Renal pelvis (tissue), 4 donors: Measurements from ENCODE around the gene HUS1. TPM values are rescaled to one million over a fixed set of nuclear protein-coding genes. Genes with fewer than 3 reads are reported as not detected.
"Not testable (repeated sequence)": the region's sequence is repeated elsewhere in the genome, so short reads cannot be mapped to it uniquely, and the experiment has no call there.

Source experiments
- DNase-seq: peaks from one replicate; pipeline ENCODE4 v3.0.0-alpha.2; 2013
- polyA plus RNA-seq, 3 donors: library from polyadenylated mRNA; unstranded; fragments of 120-200 nt; gene quantifications; one replicate each; pipeline ENCODE4 v1.2.1, GENCODE V29; 2013; ENCODE audit not compliant: insufficient read length in 3 of 3

HUS1 gene
- polyA plus RNA-seq, 3 donors, result 16.3 to 27.9 (median 23.6) TPM

DNA sequence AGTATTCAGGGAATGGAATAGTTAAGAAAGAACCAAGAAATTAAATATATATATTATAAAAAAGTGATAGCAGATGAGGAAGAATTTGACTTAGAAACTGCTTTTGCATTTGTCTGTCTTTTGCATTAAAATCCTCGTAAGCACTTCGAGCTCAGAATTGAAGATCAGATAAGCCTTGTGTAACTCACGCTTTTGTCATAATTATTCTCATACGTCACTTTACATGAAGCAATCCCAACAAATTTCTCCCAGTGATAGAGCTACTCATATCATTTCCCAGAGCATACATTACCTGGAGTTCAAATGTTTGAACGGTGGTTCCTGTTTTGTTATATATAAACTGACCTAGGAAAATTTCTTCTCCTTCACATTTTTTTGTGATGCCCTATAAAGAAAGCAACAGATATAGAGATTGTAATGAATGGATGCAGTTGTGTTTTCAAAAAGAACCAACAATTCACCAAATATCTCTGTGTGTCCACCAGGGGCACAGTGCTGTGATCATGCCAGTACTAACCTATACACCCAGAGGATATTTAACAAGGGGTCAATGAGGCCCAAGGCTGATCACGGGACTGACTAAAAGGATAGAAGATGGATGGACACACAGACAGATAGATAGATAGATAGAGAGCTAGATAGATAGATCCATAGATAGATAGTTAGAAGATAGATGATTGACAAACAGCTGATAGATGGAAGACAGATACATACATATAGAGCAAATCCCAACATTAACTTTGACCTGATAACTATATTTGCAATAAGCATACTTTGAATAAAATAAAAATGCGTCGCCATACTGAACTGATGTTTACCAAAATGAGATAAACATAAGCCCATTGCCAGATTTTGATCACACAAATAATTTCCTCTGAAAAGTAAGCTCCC, 9.3 kb upstream of the HUS1 start:
- DNase-seq, result no peak

DNA sequence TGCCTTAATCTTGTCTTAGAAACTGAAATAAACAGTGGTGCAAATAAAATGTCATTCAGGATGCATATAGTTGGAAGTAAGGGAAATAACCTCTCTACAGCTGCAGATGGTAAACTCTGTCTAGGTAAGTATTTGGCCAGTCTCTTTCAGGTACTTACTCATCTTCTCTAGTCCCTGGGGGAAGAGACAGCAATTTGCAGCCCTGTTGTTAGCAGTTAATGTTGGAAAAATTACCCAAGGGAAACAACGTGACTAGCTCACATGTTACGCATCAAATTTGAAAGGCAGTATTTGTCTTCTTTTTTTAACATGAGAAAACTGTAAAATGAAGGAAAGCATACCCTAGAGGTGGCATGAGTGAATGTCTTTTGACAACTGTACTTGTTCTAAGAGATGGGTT, 3.2 kb upstream of the HUS1 start:
- DNase-seq, result no peak

DNA sequence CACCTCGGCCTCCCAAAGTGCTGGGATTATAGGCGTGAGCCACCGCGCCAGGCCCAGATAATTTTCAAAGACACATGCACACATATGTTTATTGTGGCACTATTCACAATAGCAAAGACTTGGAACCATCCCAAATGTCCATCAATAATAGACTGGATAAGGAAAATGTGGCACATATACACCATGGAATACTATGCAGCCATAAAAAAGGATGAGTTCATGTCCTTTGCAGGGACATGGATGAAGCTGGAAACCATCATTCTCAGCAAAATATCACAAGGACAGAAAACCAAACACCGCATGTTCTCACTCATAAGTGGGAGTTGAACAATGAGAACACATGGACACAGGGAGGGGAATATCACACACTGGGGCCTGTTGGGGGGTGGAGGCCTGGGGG, 1.2 kb upstream of the HUS1 start:
- not testable (repeated sequence) for DNase-seq

DNA sequence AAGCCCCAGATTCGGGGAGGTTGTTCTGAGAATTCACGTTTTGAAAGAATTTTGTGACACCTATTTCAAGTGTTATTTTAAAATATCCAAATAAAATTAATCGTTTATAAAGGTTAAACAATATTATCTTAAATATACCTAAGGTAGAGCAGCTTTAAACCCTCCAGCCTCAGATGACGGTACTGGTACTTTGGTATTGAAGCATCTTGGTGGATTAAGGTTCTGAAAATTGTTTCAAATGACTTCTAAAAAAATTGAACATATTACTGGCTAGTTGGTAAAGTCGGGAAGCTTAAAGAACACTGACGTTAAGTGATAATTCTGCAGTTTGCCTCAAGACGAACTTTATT, 392 bp upstream of the HUS1 start:
- DNase-seq, result no peak

DNA sequence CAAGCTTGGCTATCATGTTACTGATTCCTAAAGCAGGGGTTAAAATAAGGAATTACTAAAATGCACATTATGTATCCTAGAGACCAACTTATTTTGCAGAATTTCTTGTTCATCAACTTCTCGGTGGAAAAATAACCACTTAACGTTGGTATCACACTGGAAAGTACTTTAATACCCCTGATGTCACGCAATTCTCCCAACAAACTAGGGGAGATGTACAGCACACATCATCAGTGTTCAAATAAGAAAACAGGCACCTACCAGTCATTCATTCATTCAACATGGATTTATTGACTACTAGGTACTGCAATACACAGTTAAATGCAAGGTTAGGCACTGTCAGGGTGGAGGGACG, 648 bp downstream of the HUS1 start:
- DNase-seq, result no peak

DNA sequence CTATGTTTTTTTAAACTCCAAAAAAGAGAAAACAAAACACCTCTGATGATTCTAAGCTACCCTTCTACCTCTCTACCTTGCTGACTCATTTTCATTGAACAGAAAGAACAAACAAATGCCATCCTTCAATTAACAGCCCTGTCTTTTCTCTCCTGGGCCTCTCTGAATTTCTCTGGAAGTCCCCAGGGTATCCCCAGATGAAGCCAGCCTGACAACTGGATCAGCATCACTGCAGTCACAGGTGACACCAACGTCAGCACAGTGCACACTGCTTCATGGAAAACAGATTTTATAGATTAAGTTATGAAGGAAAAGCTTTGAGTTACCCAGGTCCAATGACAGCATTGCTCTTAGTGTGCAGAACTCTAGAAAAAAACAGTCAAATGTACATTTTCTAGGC, 5.7 kb downstream of the HUS1 start:
- DNase-seq, result no peak

DNA sequence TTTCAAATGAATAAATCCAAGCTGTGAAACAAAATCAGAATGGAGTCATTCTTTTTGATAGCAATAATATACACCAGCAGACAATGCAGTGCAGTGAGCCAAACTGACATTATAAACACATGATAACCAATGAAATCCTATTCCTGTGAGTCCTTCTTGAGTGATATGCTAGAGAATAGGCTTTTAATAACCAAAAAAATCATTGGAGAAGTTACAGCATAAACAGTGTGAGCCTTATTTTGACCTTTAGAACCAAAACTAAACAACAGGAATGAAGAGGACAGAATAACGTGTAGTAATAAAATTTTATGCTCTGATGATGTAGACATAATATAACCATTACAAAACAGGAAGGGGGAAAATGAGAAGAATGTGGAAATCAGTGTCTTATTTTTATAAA, 8.7 kb downstream of the HUS1 start:
- DNase-seq, result no peak

DNA sequence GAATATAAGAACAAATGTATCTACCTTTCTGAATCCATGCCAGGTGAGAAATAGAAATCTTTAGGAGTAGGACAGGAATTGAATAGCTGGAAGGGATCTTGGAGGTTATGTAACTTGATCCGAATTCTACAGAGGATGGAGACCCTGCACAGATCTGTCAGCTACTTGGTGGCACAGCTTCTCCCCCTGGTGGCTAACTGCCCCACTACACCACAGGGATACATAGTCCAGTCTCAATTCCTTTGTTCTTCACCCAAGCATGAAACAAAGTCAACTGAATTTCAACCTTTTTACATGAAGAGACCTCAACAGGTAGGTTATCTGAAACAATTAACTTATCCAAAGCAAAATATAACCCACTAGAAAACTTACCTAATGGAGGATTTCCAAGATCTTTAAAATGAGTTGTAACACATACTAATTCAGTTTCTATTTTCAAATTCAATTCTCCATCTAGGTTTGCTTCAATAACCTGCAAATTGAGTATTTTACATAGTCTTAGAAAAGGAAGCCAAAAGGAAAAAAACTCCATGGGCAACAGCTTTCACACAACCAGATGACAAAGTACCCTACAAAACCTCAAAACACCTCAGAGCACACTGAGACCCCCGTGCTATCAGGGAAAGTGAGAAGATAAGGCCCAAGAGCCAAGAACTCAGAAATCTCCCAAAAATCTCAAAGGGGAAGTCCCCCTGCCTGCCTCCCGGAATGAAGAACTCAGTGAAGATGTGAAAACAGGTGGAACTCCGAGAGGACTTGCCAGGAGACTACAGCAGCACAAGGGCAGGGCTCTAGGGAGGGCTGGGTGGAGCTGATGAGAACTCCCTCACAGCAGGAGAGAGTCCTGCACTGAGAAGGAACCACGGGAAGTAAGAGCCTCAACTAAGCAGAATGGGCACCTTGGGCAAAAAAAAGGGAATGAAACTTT, 10.3 kb downstream of the HUS1 start:
- DNase-seq, result peak; percentile 76

DNA sequence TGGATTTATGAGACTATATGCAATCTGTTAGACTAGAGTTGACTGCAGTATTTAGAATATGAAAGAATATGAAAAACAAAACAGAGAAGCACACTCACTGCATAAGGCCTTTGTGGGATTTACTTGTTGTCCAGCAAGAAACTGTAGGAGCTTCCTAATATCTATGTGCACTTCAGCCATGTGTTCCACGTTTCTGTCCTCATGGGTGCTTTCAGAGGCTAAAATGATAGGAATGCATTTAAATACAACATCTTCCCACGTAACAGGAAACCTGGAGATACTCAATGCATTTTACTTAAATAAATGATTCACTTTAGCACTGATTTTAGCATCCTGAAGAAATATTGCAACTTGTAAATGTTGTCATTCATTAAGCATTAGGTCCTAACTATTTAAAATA, 11.7 kb downstream of the HUS1 start:
- DNase-seq, result no peak

DNA sequence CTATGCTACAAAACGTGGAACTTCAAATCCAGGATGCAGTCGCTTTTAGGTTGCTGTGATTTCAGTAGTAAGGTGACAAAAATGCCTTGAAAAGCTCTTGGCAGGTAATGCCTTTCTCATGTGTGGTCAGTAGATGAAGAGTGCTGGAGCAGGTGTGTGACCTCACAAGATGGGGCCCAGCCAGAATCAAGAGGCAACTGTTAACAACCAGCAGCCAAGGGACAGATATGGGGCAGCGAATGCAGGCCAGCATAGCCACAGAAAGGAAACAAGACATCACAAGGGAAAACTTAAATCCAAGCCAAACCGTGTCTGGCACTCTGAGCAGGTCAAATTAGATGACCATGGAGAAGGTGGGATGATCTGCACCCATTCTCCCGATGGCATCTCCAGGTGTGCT, 12.3 kb downstream of the HUS1 start:
- no peak for DNase-seq

DNA sequence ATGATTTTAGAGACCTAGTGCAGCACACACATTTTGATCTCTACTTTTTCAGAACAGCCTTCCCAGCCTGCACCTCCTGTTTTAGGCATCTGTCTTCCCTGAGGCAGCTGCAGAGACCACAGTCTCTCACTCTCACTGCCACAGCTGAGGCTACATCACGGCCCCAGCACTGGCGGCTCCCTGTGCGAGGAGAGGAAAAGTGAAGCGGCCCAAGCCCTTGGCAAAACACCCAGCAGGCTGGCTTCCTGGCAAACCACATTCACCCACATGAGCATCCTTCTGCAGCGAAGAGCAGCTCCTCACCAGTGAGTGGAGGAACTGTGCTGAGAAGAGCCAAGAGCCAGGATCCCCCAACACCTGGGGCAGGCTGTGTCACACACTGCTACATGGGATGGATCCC, 14.0 kb downstream of the HUS1 start:
- DNase-seq, result no peak

DNA sequence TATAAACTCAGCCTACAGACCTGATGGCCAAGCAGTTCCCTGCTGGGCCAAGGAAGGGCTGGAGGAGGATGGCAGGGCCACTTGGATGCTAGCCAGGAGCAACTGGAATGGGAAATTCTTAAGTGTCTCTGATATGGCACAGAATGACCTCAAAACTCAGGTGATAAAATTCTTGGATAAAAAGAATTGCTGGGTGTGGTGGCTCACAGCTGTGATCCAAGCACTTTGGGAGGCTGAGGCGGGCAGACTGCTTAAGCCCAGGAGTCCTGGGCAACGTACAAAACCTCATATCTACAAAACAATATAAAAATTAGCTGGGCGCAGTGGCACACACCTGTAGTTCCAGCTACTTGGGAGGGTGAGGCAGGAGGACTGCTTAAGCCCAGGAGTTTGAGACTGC, 17.2 kb downstream of the HUS1 start:
- DNase-seq, result no peak

DNA sequence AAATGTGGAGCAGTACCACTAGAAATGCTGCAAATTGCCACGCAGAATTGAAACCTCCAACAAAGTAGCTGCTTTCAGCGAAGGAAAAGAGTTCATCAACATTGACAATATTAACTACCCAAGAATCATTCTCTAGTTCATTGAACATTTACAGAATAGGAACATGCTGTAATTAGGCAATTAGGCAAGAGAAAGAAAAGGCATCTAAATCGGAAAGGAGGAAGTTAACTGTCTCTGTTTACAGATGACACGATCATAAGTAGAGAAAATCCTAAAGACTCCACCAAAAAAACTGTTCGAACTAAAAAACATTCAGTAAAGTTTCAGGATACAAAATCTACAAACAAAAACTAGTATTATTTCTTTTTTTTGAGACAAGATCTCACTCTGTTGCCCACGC, 22.3 kb downstream of the HUS1 start:
- DNase-seq, result no peak

DNA sequence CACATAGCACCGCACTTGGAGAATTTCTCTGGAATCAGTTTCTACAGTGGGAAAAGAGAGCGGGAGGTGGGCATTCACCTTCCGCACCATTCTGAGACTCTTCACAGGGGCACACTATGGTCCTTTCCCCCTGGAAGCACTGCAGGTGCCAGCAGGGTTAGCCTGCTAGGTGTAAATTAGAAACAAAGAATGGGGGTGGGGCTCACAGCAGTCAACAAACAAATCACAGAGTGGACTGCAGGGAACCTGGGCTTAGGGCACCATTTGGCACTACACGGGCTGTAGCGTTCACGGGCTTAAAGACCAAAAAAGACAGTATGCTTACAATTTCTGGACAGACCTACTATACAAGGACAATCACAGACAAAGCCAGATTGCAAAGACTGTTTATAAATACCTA, 23.2 kb downstream of the HUS1 start:
- no peak for DNase-seq

DNA sequence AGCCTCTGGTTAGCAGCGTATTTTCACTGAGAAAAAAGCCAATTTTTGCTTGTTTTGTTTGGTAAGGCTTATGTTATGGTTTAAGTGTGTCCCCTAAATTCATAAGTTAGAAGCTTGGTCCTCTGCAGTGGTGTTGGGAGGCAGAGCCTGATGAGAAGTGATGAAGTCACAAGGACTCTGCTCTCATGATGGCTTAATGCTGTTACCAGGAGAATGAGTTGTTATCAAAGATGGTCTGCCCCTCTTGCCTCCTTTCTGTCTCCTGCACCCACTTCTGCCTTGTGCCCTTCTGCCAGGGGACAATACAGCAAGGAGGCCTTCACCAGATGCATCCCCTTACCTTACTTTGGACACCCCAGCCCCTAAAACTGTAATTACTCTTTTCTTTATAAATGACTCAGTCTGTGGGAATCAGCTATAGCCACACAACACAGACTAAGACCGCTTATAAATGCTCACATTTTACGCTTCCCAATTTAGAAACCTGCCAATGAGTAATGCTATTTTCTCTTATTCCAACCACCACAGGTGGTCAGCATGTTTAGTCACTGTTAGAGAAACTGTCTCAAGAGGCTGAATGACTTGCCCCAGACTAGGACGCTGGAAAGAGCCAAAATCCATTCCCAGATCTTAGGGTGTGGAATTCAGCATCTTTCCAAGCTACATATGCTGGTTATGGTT, 25.0 kb downstream of the HUS1 start:
- no peak for DNase-seq

DNA sequence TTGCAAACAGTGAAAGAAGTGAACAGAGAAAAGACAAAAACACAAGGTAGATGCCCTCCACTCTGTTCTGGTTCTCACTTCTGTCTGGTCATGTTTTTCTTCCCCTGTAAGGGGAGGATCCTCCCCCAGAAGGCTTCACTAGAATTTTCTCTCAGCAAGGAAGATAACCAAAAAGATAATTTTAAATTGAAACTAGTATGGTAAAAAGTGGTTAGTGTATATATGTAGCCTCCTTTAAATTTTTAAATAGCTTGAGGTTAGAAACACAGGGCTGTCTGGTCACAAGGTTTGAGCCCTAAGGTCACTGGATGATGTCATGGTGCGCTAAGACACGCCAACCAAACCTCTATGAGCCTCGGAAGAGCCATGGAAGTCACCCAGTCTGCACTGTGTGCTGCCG, 25.6 kb downstream of the HUS1 start:
- DNase-seq, result no peak

DNA sequence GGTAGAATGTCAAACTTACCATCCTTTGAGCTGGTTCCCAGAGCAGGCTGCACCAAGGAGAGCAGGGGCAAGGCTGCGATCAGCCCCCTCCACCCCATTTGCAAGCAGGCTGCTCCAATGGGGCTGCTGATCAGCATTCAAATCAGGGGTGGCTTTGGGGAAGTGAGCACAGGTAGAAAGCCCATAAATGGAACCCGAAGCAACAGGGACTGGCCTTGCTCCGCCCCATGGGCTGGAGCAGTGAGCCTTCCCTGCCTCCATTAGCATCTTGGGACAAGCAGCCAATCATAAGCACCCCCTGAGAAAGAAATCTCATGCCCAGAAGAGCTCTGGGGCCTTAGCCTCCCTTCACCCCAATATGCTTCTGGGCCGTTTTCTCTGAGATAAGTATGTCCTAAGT, 27.2 kb downstream of the HUS1 start:
- no peak for DNase-seq

DNA sequence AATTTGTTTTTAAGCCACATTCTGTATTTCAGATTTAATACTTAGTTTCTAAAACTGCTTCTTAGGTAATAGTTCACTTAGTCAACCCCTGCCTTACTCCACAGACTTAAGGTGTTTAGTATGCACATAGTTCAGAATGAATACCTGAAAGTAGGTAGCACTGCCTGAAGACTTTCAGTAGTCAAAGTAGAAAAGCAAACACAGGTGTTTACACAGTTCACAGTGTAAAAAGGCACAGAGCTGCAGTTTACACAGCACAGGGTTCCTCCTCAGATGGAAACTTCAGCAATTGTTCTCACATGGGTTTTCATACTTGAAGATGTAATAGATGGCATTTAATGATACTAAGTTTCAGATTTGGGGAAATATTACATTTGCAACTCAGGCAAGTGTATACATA, 28.0 kb downstream of the HUS1 start:
- DNase-seq, result no peak

DNA sequence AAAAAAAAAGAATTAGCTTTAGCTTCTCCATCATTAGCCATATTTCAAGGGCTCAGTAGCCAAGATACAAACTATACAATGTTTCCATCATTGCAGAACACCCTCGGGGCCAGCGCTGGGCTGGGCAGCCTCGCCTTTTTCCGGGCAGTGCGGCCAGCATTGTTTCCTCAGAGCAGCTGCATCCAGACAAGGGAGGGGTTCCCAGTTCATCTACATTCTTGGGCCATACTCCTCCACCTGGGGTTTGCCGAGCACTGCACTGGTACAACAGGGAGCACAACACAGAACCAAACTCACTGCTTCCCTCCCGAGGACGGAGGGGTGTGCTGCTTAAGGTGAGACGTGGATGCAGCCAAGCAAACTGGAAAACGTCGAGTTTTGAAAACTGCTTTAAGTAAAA, 28.7 kb downstream of the HUS1 start:
- DNase-seq, result no peak

DNA sequence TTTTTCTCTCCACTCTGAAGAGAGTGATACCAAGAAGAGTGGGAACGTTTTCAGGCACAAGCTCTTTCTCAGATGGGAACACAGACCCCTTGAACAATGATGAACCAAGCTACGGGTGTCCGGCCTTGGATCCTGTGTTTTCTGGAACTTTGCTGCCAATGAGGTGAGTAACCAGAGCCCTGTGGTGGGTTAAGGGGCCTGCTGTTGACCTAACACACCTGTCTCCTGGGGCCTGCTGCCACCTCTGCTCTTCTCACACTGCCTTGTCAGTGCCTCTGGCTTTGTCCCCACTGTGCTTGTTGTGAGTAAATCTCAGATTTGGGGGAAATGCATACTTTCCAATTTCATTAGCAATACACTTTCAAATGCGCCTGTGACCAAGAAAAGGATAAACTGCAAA, 29.7 kb downstream of the HUS1 start:
- no peak for DNase-seq

DNA sequence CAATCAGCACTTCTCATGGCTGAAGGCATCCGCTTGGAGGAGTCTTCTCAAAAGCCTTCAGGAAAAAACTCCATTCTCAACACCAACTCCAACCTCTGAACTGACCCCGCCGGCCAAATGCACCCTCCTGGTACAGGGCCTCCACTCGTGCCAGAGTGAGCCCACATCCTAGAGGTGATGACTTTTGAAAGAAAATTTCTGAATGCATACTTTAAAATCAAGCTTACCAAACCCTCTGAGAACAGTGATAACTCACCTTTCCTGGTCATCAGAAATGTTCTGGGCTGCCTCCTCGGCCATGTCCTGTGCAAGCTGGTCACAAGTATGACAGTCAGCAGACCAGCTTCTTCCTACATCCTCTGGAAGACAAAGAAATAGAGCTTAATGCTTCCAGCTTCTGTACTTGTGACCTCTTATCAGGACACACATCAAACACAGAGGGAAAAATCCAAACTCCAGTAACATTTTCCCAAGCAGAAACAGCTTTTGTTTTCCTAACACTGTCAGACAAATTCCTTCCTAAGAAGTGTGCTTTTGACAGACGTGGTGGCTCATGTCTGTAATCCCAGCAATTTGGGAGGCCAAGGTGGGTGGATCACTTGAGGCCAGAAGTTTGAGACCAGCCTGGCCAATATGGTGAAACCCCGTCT, 31.1 kb downstream of the HUS1 start, which contains the start of gene PKD1L1:
Gene PKD1L1 (minus strand): TSS at position 326 of the 650 bp plus-strand sequence. CDS start 26 bp downstream, at position 300.
- no peak for DNase-seq

DNA sequence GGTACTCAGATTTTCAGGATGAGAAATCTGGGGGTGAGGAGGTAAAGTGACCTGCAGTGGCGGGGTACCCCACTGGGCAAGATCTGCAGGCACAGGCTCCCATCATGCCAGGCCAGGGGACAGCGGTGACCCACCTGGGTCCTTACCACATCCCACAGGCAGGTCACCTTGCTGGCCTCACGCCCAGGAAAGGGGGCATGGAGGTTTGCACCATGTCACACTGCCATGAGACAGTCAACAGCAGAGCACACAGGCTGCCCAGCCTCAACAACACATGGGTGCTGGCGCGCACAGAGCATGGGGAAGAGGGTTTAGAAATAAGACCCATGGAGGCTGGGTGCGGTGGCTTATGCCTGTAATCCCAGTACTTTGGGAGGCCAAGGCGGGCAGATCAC, 32.1 kb downstream of the HUS1 start:
- no peak for DNase-seq
